Activated CD4-positive, alpha-beta memory T cell treated with anti-CD3 and anti-CD28 coated beads, Interleukin-2, amount 10 ng/mL, durations not matched to agents 7 days and 5 days (primary cell): ENCODE data around the gene NUAK2. TPM values are rescaled to one million over a fixed set of nuclear protein-coding genes. Genes with fewer than 3 reads are reported as not detected.

Source experiments
- CTCF ChIA-PET: fragments of 350-600 bp; sonication (Branson Sonifier 250); formaldehyde crosslinking; loops from one replicate; lab custom pipeline; 2021; ENCODE audit warnings: antibody characterized with exemption, inconsistent platforms; lab: Charles Lee
- POLR2A ChIA-PET: fragments of 350-600 bp; sonication (Branson Sonifier 250); formaldehyde crosslinking; loops from one replicate; lab custom pipeline; 2021; ENCODE audit warnings: antibody characterized with exemption; lab: Charles Lee
- DNase-seq: peaks from one replicate; pipeline ENCODE4 v3.0.0-alpha.2; 2020
- H3K27ac Mint-ChIP-seq: one replicate; pipeline ENCODE4 v1.8.0; 2021; ENCODE audit warnings: mild to moderate bottlenecking, mixed read lengths
- H3K27me3 Mint-ChIP-seq: one replicate; pipeline ENCODE4 v1.8.0; 2021; ENCODE audit warnings: mixed read lengths
- H3K36me3 Mint-ChIP-seq: one replicate; pipeline ENCODE4 v1.8.0; 2021; ENCODE audit warnings: low read depth, mixed read lengths
- H3K4me1 Mint-ChIP-seq: one replicate; pipeline ENCODE4 v1.8.0; 2021; ENCODE audit warnings: mixed read lengths
- H3K4me3 Mint-ChIP-seq: one replicate; pipeline ENCODE4 v1.8.0; 2021; ENCODE audit warnings: mild to moderate bottlenecking, mixed read lengths
- H3K9me3 Mint-ChIP-seq: one replicate; pipeline ENCODE4 v1.8.0; 2021; ENCODE audit warnings: mixed read lengths
- total RNA-seq, 2 experiments: library from RNA; stranded (reverse); gene quantifications; one replicate each; pipeline ENCODE4 v1.2.3, GENCODE V29; 2021

Gene NUAK2
- total RNA-seq, 2 experiments from 2014 or later = 12.4 to 13.0 TPM

- peaks cover 7% of the 10 kb centered on the region for H3K27me3 Mint-ChIP-seq
- H3K4me3 Mint-ChIP-seq = no peak overlapping the region
- peaks cover 30% of the 10 kb centered on the region for H3K4me1 Mint-ChIP-seq
- H3K9me3 Mint-ChIP-seq = no peaks in the 10 kb centered on the region
- ChIA-PET POLR2A (interaction anchor here (0.9 to 7.4 kb wide), 7 partner anchors 8 to 80 kb away, joined by 3 to 83 read pairs (median 5); partner anchors contain the start of gene NUAK2), CTCF (interaction anchor here (0.7 to 18.8 kb wide), 32 partner anchors 7 to 250 kb away, joined by 3 to 724 read pairs (median 6); partner anchors contain the start of gene NUAK2)
- no peak for DNase-seq
- no peak overlapping the region for H3K27ac Mint-ChIP-seq
- no peaks in the 10 kb centered on the region for H3K36me3 Mint-ChIP-seq
Observed at GRCh38 chr1:205274041-205274691, 47.4 kb downstream of the NUAK2 start.

DNA sequence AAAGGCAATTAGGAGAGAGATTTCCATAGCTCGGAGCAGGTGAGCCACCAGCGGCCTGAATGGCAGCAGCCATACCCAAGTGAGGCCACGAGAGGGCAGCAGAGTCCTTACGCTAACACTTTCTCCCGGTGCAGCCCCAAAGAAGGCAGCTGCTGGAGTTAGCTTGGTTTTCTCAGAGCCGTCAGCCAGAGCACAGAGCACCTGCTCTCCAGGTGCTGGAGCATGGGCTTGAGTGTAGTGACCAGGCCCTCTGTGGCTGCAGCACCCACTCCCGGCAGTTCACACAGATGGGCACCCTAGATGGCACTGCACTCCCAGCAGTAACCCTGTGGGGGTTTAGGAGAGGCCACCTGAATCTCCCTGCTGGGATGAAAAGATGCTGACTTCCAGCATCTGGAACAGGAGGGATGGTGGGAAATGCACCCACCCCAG, 48.0 kb downstream of the NUAK2 start:
- POLR2A ChIA-PET = interaction anchor here (0.7 to 7.4 kb wide), 10 partner anchors 9 to 168 kb away, joined by 3 to 83 read pairs (median 4); partner anchors contain the start of gene NUAK2
- Mint-ChIP-seq H3K36me3 (no peaks in the 10 kb centered on the region), H3K4me1 (peaks cover 25% of the 10 kb centered on the region), H3K27me3 (peaks cover 6% of the 10 kb centered on the region), H3K9me3 (no peaks in the 10 kb centered on the region), H3K4me3 (no peak overlapping the region), H3K27ac (no peak overlapping the region)
- peak; percentile 88 for DNase-seq
- CTCF ChIA-PET = interaction anchor here (0.7 to 18.8 kb wide), 33 partner anchors 8 to 250 kb away, joined by 3 to 724 read pairs (median 5); partner anchors contain the start of gene NUAK2

DNA sequence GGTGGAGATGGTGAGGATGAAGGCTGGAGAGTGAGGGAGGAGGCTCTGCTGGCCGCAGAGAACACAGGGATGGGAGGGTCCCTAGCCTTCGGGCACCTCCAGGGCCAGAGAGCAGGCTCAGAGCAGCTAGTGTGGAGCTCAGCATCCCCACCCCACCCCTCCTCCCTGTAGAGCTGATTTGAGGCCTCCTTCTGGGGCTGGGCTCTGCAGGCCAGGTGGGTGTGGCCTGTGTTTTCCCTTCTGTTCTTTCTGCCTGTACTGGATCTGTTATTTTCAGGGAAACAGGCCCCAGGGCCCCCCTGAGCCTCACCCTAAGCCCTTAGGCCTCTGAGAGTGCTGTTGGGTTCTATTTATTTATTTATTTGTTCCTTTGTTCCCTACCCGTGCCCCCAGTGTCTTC, 49.0 kb downstream of the NUAK2 start:
- Mint-ChIP-seq H3K4me1 (peaks cover 21% of the 10 kb centered on the region), H3K27me3 (peaks cover 1% of the 10 kb centered on the region), H3K9me3 (no peaks in the 10 kb centered on the region), H3K36me3 (no peaks in the 10 kb centered on the region), H3K4me3 (no peak overlapping the region), H3K27ac (no peak overlapping the region)
- CTCF ChIA-PET = interaction anchor here (1.1 to 18.8 kb wide), 10 partner anchors 13 to 82 kb away, joined by 3 to 724 read pairs (median 11); partner anchors contain the start of gene NUAK2
- DNase-seq = no peak
- POLR2A ChIA-PET = interaction anchor here (1.0 to 7.4 kb wide), 5 partner anchors 11 to 54 kb away, joined by 3 to 83 read pairs (median 4); partner anchors contain the start of gene NUAK2

DNA sequence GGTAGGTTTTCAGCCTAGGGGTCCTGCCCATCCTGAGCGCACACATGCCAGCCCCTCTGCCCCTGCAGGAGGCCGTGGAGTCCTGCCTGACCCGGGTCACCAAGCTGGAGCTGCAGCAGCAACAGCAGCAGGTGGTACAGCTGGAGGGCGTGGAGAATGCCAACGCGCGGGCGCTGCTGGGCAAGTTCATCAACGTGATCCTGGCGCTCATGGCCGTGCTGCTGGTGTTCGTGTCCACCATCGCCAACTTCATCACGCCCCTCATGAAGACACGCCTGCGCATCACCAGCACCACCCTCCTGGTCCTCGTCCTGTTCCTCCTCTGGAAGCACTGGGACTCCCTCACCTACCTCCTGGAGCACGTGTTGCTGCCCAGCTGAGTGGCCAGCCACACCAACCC, 49.8 kb downstream of the NUAK2 start:
- ChIA-PET POLR2A (interaction anchor here (1.2 to 7.4 kb wide), 4 partner anchors 14 to 55 kb away, joined by 4 to 83 read pairs (median 35); partner anchors contain the start of gene NUAK2), CTCF (interaction anchor here (0.5 to 18.8 kb wide), 7 partner anchors 12 to 213 kb away, joined by 3 to 724 read pairs (median 16); partner anchors contain the start of gene NUAK2)

DNA sequence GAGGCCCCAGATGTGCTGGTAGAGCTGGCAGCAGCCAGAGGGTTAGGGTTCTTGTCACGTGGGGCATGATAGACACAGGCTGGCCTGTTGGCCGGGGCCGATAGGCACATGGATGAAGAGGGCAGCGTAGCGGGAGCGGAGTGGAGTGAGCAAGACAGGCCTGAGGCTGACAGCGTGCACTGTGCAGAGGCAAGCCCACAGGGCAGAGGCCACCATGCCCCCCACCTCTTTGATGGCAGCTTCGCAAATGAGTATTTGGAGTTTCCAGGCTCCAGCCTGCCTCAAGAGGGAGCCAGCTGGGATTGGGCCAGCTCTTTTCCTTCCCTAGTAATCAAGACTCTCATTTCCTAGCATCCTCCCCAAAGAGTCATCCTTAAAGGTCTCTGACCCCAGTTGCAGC, 50.3 kb downstream of the NUAK2 start:
- no peaks in the 10 kb centered on the region for H3K9me3 Mint-ChIP-seq
- ChIA-PET POLR2A (interaction anchor here (1.6 to 7.4 kb wide), 3 partner anchors 13 to 55 kb away, joined by 4 to 83 read pairs (median 66); no protein-coding TSS in a partner anchor), CTCF (interaction anchor here (0.5 to 18.8 kb wide), 9 partner anchors 9 to 254 kb away, joined by 3 to 724 read pairs (median 13); partner anchors contain the start of gene NUAK2)
- no peak overlapping the region for H3K27ac Mint-ChIP-seq
- H3K4me3 Mint-ChIP-seq = no peak overlapping the region
- H3K36me3 Mint-ChIP-seq = no peaks in the 10 kb centered on the region
- DNase-seq = no peak
- H3K4me1 Mint-ChIP-seq = peaks cover 25% of the 10 kb centered on the region
- H3K27me3 Mint-ChIP-seq = peaks cover 1% of the 10 kb centered on the region

More for the DNA sequence above, 49.8 kb downstream of the NUAK2 start:
- Mint-ChIP-seq H3K4me1 (peaks cover 25% of the 10 kb centered on the region), H3K9me3 (no peaks in the 10 kb centered on the region), H3K27me3 (peaks cover 1% of the 10 kb centered on the region), H3K4me3 (no peak overlapping the region), H3K36me3 (no peaks in the 10 kb centered on the region), H3K27ac (no peak overlapping the region)
- no peak for DNase-seq

DNA sequence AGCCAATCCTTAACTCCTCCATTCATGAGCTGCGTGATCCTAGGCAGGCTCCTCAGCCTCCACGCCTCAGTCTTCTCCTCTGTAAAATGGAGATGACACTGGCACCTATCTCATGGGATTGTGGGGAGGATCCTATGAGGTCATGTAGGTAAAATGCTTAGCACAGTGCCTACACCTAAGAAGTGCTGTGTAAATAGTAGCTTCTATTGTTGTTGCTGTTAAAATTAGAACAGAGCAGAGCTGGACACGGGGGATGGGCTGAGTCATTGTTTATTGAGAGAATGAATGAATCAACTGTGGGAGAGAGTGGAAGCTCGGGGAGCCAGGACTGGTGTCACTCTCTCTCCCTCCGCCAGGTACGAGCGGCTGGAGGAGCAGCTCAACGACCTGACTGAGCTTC, 50.8 kb downstream of the NUAK2 start:
- no peak for DNase-seq
- ChIA-PET POLR2A (interaction anchor here (1.1 to 7.4 kb wide), 4 partner anchors 13 to 59 kb away, joined by 3 to 83 read pairs (median 35); no protein-coding TSS in a partner anchor), CTCF (interaction anchor here (0.7 to 18.8 kb wide), 10 partner anchors 9 to 254 kb away, joined by 3 to 724 read pairs (median 8); partner anchors contain the start of gene NUAK2)
- H3K4me3 Mint-ChIP-seq = no peak overlapping the region
- H3K4me1 Mint-ChIP-seq = peaks cover 25% of the 10 kb centered on the region
- H3K36me3 Mint-ChIP-seq = no peaks in the 10 kb centered on the region
- H3K27me3 Mint-ChIP-seq = peaks cover 1% of the 10 kb centered on the region
- no peaks in the 10 kb centered on the region for H3K9me3 Mint-ChIP-seq
- no peak overlapping the region for H3K27ac Mint-ChIP-seq

DNA sequence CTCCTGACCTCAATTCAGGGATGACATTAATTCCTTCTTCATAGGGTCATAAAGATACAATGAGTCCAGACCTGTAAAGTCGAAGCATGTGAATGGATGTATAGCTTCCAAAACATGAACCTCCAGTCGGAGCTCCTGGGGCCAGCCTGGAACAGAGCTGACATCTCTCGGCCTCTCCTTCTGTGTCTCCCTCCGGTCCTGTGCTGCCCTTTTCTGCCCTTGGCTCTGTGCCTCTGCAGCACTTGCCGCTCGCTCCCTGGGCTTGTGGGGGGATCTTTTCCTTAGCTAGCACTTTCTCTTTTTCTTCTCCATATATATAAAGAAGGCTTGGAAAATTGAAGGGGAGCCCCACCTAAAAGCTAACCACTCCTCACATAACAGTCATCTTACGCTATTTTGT, 51.3 kb downstream of the NUAK2 start:
- Mint-ChIP-seq H3K4me3 (no peak overlapping the region), H3K36me3 (no peaks in the 10 kb centered on the region)

DNA sequence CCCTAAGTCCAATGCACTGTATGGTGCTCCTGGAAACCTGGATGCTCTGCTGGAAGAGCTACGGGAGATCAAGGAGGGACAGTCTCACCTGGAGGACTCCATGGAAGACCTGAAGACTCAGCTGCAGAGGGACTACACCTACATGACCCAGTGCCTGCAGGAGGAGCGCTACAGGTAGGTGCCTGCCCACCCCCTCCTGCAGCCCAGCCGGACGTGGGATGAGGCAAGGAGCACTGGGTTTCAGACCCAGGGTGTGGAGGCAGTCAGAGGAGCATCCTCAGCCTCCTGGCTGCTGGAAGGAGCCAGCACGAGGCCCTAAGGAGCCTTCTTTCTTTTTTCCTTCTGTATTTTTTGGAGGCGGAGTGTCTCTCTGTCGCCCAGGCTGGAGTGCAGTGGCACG, 51.8 kb downstream of the NUAK2 start:
- DNase-seq = no peak
- Mint-ChIP-seq H3K27me3 (peaks cover 1% of the 10 kb centered on the region), H3K36me3 (no peaks in the 10 kb centered on the region), H3K9me3 (no peaks in the 10 kb centered on the region), H3K27ac (no peak overlapping the region), H3K4me1 (peaks cover 16% of the 10 kb centered on the region), H3K4me3 (no peak overlapping the region)
- ChIA-PET POLR2A (no interaction called here), CTCF (interaction anchor here (0.5 to 18.8 kb wide), 8 partner anchors 10 to 206 kb away, joined by 3 to 724 read pairs (median 14); partner anchors contain the start of gene NUAK2)

More for the DNA sequence above, 51.3 kb downstream of the NUAK2 start:
- DNase-seq = no peak
- Mint-ChIP-seq H3K27me3 (peaks cover 1% of the 10 kb centered on the region), H3K4me1 (peaks cover 20% of the 10 kb centered on the region), H3K27ac (no peak overlapping the region), H3K9me3 (no peaks in the 10 kb centered on the region)
- CTCF ChIA-PET = interaction anchor here (0.5 to 18.8 kb wide), 10 partner anchors 11 to 255 kb away, joined by 3 to 724 read pairs (median 8); partner anchors contain the start of gene NUAK2
- POLR2A ChIA-PET = interaction anchor here (1.1 to 7.4 kb wide), 3 partner anchors 16 to 59 kb away, joined by 3 to 83 read pairs (median 66); no protein-coding TSS in a partner anchor

DNA sequence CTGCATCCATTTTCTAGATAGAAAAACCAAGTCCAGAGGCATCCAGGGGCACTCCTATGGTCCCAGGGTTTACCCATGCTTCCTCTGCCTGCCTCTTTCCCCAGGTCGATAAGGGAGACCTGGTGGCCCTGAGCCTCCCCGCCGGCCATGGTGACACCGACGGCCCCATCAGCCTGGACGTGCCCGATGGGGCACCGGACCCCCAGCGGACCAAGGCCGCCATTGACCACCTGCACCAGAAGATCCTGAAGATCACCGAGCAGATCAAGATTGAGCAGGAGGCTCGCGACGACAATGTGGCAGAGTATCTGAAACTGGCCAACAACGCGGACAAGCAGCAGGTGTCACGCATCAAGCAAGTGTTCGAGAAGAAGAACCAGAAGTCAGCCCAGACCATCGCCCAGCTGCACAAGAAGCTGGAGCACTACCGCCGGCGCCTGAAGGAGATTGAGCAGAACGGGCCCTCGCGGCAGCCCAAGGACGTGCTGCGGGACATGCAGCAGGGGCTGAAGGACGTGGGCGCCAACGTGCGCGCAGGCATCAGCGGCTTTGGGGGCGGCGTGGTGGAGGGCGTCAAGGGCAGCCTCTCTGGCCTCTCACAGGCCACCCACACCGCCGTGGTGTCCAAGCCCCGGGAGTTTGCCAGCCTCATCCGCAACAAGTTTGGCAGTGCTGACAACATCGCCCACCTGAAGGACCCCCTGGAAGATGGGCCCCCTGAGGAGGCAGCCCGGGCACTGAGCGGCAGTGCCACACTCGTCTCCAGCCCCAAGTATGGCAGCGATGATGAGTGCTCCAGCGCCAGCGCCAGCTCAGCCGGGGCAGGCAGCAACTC, 52.5 kb downstream of the NUAK2 start:
- no peak for DNase-seq
- H3K36me3 Mint-ChIP-seq = no peaks in the 10 kb centered on the region
- H3K27me3 Mint-ChIP-seq = peaks cover 1% of the 10 kb centered on the region
- POLR2A ChIA-PET = no interaction called here
- H3K9me3 Mint-ChIP-seq = no peaks in the 10 kb centered on the region
- H3K4me3 Mint-ChIP-seq = no peak overlapping the region
- CTCF ChIA-PET = interaction anchor here (4.7 to 18.8 kb wide), 3 partner anchors 10 to 58 kb away, joined by 16 to 724 read pairs (median 132); partner anchors contain the start of gene NUAK2
- peaks cover 13% of the 10 kb centered on the region for H3K4me1 Mint-ChIP-seq
- H3K27ac Mint-ChIP-seq = no peak overlapping the region

GRCh38 chr1:205267306-205267902, 54.1 kb downstream of the NUAK2 start:
- Mint-ChIP-seq H3K4me3 (no peak overlapping the region), H3K4me1 (peaks cover 18% of the 10 kb centered on the region), H3K9me3 (no peaks in the 10 kb centered on the region), H3K36me3 (no peaks in the 10 kb centered on the region), H3K27ac (no peak overlapping the region), H3K27me3 (no peaks in the 10 kb centered on the region)
- DNase-seq = no peak
- CTCF ChIA-PET = interaction anchor here (1.2 to 18.8 kb wide), 2 partner anchors 11 to 60 kb away, joined by 4 to 724 read pairs; partner anchors contain the start of gene NUAK2
- POLR2A ChIA-PET = no interaction called here

DNA sequence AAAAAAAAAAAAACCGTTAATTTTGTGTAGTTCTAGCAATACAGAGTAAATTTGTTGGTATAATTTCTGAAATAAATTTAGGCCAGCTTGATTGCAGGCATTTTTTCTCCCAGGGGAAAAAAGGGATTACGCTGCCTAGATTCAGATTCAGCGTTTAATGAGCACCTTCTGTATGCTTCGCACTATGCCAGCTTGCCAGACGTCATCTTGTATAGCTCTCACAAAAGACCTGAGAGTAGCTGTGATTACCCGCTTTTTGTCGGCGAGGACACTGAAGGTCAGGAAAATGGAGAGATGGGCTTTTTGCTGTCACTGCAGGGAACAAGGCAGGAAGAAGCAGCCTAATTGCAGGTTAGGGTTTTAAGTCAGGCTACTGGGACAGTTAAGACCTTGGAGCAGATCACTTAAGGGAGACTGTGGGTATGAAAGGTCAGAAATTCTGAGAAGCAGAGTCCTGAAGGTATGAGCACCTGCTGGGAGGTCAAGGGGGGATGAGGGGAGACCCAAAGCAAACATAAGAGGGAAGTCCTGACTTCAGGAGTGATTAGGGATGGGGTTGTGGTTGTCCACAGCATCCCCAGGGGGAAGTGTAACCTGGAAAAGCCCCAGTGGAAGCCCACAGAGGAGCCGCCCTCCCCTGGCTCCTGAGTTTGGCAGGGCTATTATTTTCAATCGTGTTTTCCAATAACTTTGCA, 54.8 kb downstream of the NUAK2 start:
- CTCF ChIA-PET = interaction anchor here (0.7 to 18.8 kb wide), 2 partner anchors 15 to 60 kb away, joined by 3 to 724 read pairs; partner anchors contain the start of gene NUAK2
- no peak for DNase-seq
- Mint-ChIP-seq H3K27me3 (no peaks in the 10 kb centered on the region), H3K4me3 (no peak overlapping the region), H3K36me3 (no peaks in the 10 kb centered on the region), H3K27ac (no peak overlapping the region), H3K9me3 (no peaks in the 10 kb centered on the region), H3K4me1 (peaks cover 22% of the 10 kb centered on the region)
- POLR2A ChIA-PET = no interaction called here
